ENCODE measurements around the gene HMG20B. TPM values are rescaled to one million over a fixed set of nuclear protein-coding genes. Genes with fewer than 3 reads are reported as not detected.

Gene HMG20B
- total RNA-seq, 1 donor from 2014 or later = 92.8 TPM

DNA sequence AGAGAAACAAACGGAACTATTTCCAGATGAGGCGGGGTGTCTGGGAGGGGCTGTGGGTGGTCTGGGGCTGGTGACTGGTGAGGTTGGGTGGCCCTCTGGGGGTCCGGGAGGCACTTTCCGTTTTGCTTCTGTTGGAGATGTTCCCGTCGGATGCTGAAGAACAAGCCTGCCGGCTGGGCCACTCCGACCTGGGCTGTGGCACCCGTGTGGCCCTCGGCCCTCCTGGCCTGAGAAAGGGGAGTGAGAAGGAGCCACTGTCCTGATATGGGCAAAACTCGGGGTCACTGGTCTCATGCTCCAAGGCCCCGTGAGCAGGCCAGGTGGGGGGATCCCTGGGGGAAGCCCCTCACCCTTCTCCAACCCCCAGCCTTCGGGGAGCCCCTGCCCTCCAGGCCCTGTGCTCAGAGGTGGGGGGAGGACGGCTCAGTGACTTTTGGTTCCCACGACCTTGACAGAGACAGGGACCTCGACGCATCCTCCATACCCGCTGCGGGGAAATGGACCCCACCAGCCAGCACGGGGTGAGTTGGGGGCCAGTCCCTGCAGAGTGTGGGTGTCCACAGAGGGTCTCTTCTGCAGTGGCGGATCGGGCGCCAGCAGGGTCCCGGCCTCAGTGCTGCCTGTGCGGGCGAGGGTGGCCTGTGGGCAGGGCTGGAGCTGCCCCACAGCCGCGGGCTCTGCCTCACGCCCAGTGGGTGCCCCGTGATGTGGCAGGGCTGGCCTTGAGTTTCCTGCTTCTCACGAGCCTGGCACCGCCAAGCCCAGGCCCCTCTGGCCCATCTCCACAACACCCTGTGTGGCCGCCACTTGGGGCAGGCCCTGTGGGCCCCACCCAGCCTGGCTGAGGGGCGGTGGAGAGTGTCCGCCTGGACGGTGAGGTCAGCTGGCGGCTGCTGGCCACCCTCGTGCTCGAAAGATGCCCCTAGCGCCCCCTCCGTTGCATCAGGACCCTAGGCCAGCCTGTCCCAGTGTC is 38.3 kb downstream of the HMG20B start:
- Histone ChIP-seq H3K27me3 (no peaks in the 10 kb centered on the region), H3K27ac (no peak overlapping the region), H3K4me3 (no peak overlapping the region), H3K36me3 (peaks cover 0 to 44% of the 10 kb centered on the region in 2 donors), H3K4me1 (peaks cover 30% of the 10 kb centered on the region), H3K9me3 (no peaks in the 10 kb centered on the region)
- DNase-seq (ENCODE audit: extremely low spot score in 2 of 2) = no peak
- intact Hi-C loops (cut with DNase I) = no loop called here
- TF ChIP-seq POLR2A (IDR thresholded peaks at IDR 0.05) (no peak), POLR2AphosphoS5 (IDR thresholded peaks at IDR 0.05; ENCODE audit: insufficient read depth in 1 of 2, low read depth in 1 of 2) (no peak)
- TF ChIP-seq, protein P1, sequence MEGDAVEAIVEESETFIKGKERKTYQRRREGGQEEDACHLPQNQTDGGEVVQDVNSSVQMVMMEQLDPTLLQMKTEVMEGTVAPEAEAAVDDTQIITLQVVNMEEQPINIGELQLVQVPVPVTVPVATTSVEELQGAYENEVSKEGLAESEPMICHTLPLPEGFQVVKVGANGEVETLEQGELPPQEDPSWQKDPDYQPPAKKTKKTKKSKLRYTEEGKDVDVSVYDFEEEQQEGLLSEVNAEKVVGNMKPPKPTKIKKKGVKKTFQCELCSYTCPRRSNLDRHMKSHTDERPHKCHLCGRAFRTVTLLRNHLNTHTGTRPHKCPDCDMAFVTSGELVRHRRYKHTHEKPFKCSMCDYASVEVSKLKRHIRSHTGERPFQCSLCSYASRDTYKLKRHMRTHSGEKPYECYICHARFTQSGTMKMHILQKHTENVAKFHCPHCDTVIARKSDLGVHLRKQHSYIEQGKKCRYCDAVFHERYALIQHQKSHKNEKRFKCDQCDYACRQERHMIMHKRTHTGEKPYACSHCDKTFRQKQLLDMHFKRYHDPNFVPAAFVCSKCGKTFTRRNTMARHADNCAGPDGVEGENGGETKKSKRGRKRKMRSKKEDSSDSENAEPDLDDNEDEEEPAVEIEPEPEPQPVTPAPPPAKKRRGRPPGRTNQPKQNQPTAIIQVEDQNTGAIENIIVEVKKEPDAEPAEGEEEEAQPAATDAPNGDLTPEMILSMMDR (IDR thresholded peaks at IDR 0.05) = no peak

DNA sequence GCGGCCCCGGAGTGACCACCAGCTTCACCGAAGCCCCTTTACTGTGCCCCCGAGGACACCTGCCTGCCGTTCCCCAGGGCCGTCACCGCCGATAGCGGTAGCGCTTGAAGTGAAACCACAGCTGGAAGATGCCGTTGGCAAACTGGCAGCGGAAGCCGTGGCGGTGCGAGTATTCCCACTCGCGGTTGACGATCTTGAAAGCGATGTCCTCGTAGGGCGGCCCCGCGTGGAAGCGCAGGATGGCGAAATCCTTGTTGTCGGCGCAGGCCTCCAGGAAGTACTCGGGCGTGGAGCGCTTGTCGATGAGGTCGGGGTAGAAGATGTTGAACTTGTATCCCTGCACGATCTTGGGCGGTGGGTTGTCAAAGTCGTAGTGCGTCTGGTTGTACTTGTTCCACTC is 39.1 kb downstream of the HMG20B start:
- H3K4me1 ChIP-seq = peaks cover 22% of the 10 kb centered on the region
- H3K4me3 ChIP-seq = no peak overlapping the region
- no peaks in the 10 kb centered on the region for H3K27me3 ChIP-seq
- peaks cover 0 to 52% of the 10 kb centered on the region in 2 donors for H3K36me3 ChIP-seq
- H3K9me3 ChIP-seq = no peaks in the 10 kb centered on the region
- no peak for DNase-seq (ENCODE audit: extremely low spot score in 2 of 2)
- intact Hi-C loops (cut with DNase I) = no loop called here
- no peak overlapping the region for H3K27ac ChIP-seq
- TF ChIP-seq, protein P1 (IDR thresholded peaks at IDR 0.05) = no peak
- no peak for TF ChIP-seq POLR2AphosphoS5 (IDR thresholded peaks at IDR 0.05; ENCODE audit: insufficient read depth in 1 of 2, low read depth in 1 of 2)
- no peak for TF ChIP-seq POLR2A (IDR thresholded peaks at IDR 0.05)

DNA sequence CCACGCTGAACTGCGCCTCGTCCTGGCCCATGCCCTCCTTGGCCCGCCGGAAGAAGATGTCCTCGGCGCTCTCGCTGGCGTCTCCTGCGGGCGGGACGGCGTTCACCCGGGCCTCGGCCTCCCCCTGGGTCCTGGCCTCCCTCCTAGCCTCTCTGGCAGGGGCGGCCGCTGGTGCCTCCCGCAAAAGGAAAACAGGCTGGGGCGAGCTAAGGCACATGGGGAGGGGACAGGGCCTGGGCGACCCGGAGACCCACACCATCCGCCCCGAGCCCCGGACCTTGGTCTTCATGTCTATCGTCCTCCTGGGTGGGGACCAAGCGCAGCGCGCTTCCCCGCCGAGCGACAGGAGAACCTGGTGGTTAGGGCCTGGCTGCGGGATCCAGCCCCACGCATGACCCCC is 39.6 kb downstream of the HMG20B start:
- Histone ChIP-seq H3K9me3 (no peaks in the 10 kb centered on the region), H3K4me1 (peaks cover 17% of the 10 kb centered on the region), H3K27ac (no peak overlapping the region), H3K4me3 (no peak overlapping the region), H3K36me3 (peaks cover 0 to 52% of the 10 kb centered on the region in 2 donors), H3K27me3 (no peaks in the 10 kb centered on the region)
- TF ChIP-seq, protein P1 (IDR thresholded peaks at IDR 0.05) = no peak
- TF ChIP-seq POLR2A (IDR thresholded peaks at IDR 0.05) (no peak), POLR2AphosphoS5 (IDR thresholded peaks at IDR 0.05; ENCODE audit: insufficient read depth in 1 of 2, low read depth in 1 of 2) (no peak)
- DNase-seq (ENCODE audit: extremely low spot score in 2 of 2) = no peak
- intact Hi-C loops (cut with DNase I) = no loop called here

DNA sequence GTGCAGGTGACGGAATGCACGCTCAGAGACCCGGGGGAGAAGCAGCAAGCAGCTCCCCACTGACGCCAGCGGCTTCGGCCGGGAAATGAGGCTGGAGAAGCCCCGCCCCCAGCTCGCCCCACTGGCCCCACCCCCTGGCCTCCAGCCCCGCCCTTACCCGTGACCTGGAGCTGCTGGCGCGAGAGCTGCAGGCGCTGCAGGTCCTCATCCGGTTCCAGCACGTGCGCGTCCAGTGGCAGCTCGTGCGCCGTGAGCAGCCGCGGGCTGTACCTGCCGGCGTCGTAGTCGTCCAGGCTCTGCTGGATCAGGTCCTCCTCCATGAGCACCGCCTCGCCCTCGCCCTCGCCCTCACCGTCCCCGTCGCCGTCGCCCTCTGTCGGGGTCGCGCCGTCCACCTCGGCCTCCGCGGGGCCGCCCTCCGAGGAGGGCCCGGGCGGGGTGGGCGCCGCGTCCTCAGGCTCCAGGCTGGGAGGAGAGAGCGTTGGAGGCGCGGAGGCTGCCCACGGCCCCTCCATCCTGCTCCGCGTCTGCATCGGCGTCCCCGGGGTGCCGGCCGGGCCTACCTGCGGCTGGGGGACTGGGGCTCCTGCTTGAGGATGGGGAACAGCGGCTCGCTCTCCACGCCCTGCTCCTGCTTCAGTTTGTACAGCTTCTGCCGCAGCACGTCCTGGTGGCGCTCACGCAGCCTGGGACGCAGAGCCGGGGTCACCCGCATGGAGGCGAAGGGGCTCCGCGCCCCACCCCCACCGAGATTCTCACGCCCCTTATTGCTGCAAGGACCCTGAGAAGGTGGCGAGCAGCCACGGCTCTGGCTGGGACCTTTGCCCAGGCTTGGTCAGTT is 40.4 kb downstream of the HMG20B start:
- Histone ChIP-seq H3K27me3 (no peaks in the 10 kb centered on the region), H3K9me3 (no peaks in the 10 kb centered on the region), H3K27ac (no peak overlapping the region), H3K4me1 (peaks cover 17% of the 10 kb centered on the region), H3K4me3 (no peak overlapping the region), H3K36me3 (peaks cover 0 to 52% of the 10 kb centered on the region in 2 donors)
- intact Hi-C loops (cut with DNase I) = no loop called here
- TF ChIP-seq POLR2AphosphoS5 (IDR thresholded peaks at IDR 0.05; ENCODE audit: insufficient read depth in 1 of 2, low read depth in 1 of 2) (no peak), POLR2A (IDR thresholded peaks at IDR 0.05) (no peak)
- TF ChIP-seq, protein P1 (IDR thresholded peaks at IDR 0.05) = no peak
- DNase-seq (ENCODE audit: extremely low spot score in 2 of 2) = no peak

All from vagina (tissue), 2 donors.